ENCODE measurements around the gene TRIP12.
"Not testable (repeated sequence)": the region's sequence is repeated elsewhere in the genome, so short reads cannot be mapped to it uniquely, and the experiment has no call there.

The TRIP12 gene

GRCh38 chr2:229873123-229873581 lies 48.7 kb downstream of the TRIP12 start:
- DNase-seq = no peak

- no peak for DNase-seq
These were observed 50.7 kb downstream of the TRIP12 start for GRCh38 chr2:229870903-229871656.

GRCh38 chr2:229869226-229869625 lies 52.6 kb downstream of the TRIP12 start:
- DNase-seq = no peak

- DNase-seq = no peak
These were observed 53.0 kb downstream of the TRIP12 start for GRCh38 chr2:229868794-229869193.

GRCh38 chr2:229865033-229865432 lies 56.8 kb downstream of the TRIP12 start:
- DNase-seq = no peak

GRCh38 chr2:229861431-229861830 lies 60.4 kb downstream of the TRIP12 start:
- no peak for DNase-seq

GRCh38 chr2:229860334-229860733 lies 61.5 kb downstream of the TRIP12 start:
- no peak for DNase-seq

- DNase-seq = no peak
These were observed 63.5 kb downstream of the TRIP12 start for GRCh38 chr2:229858351-229858750.

- DNase-seq = no peak
These were observed 64.2 kb downstream of the TRIP12 start for GRCh38 chr2:229857634-229858033.

GRCh38 chr2:229856413-229856812 lies 65.4 kb downstream of the TRIP12 start:
- DNase-seq = no peak

GRCh38 chr2:229855116-229855515 lies 66.7 kb downstream of the TRIP12 start:
- DNase-seq = no peak

- DNase-seq = no peak
These were observed 69.2 kb downstream of the TRIP12 start for GRCh38 chr2:229852565-229852964.

GRCh38 chr2:229851870-229852269 lies 69.9 kb downstream of the TRIP12 start:
- no peak for DNase-seq

- DNase-seq = not testable (repeated sequence)
These were observed 71.2 kb downstream of the TRIP12 start for GRCh38 chr2:229850355-229851275.

GRCh38 chr2:229849073-229849472 lies 72.7 kb downstream of the TRIP12 start:
- no peak for DNase-seq

- no peak for DNase-seq
These were observed 78.2 kb downstream of the TRIP12 start for GRCh38 chr2:229843613-229844012.

- no peak for DNase-seq
These were observed 83.1 kb downstream of the TRIP12 start for GRCh38 chr2:229838729-229839128.

- DNase-seq = no peak
These were observed 85.0 kb downstream of the TRIP12 start for GRCh38 chr2:229836847-229837246.

- DNase-seq = no peak
These were observed 86.1 kb downstream of the TRIP12 start for GRCh38 chr2:229835596-229836283.

- not testable (repeated sequence) for DNase-seq
These were observed 87.4 kb downstream of the TRIP12 start for GRCh38 chr2:229834368-229834767.

GRCh38 chr2:229832510-229832898 lies 89.3 kb downstream of the TRIP12 start:
- no peak for DNase-seq

- DNase-seq = no peak
These were observed 89.9 kb downstream of the TRIP12 start for GRCh38 chr2:229831805-229832509.

GRCh38 chr2:229825476-229825875 lies 96.3 kb downstream of the TRIP12 start:
- DNase-seq = no peak
